A549 (cell line): ENCODE data around the gene MYCN. TPM values are rescaled to one million over a fixed set of nuclear protein-coding genes. Genes with fewer than 3 reads are reported as not detected.

ENCODE experiments used
- ATAC-seq, 2 experiments: fragments of 200-7000 bp in 1 of 2; fragments of >200 bp in 1 of 2; cut with Nextera tagmentation in 1 of 2; cut with Tn5 transposase in 1 of 2; 3 replicates each; pipeline versions ENCODE4 v1.8.0 to v1.9.1; 2018 to 2020; ENCODE audit warnings: mild to moderate bottlenecking in 1 of 2, moderate library complexity in 1 of 2
- CTCF ChIA-PET: fragments of 300-600 bp; sonication (Branson Sonifier 250); formaldehyde crosslinking; extraction: SDS; loops from one replicate; lab custom pipeline; 2021; ENCODE audit warnings: antibody characterized with exemption, inconsistent platforms; lab: Yijun Ruan, JAX
- POLR2A ChIA-PET: fragments of 350-600 bp; formaldehyde crosslinking; extraction: SDS; loops from one replicate; lab custom pipeline; 2021; ENCODE audit warnings: antibody characterized with exemption, inconsistent platforms; lab: Yijun Ruan, JAX
- DNase-seq, 2 experiments: peaks; one replicate each; pipeline versions ENCODE4 v3.0.0 to v3.0.0-alpha.2; 2011 to 2016; ENCODE audit warnings: low read depth in 1 of 2, low spot score in 1 of 2
- FAIRE-seq: peaks from 2 replicates; lab custom pipeline; 2011; peaks lifted over from hg19 to GRCh38; lab: Jason Lieb, UNC
- H3K27ac ChIP-seq, 2 experiments: fragments of >200 bp; sonication (Bioruptor Twin); formaldehyde crosslinking; 3 replicates each; pipeline ENCODE4 v1.5.1; 2016 to 2017
- H3K4me1 ChIP-seq: fragments of >200 bp; sonication (Bioruptor Twin); formaldehyde crosslinking; 3 replicates; pipeline ENCODE4 v1.6.1; 2016
- H3K4me2 ChIP-seq: fragments of >200 bp; sonication (Bioruptor Twin); formaldehyde crosslinking; 3 replicates; pipeline ENCODE4 v1.6.1; 2016
- H3K4me3 ChIP-seq: fragments of >200 bp; sonication (Bioruptor Twin); formaldehyde crosslinking; 3 replicates; pipeline ENCODE4 v1.5.1; 2016
- H3K9me3 ChIP-seq: fragments of >200 bp; sonication (Bioruptor Twin); formaldehyde crosslinking; 3 replicates; pipeline ENCODE4 v1.6.1; 2016
- ATOH8 ChIP-seq: fragments of 250-450 bp; sonication (Bioruptor Pico); IDR thresholded peaks from 2 replicates; pipeline ENCODE4 v1.5.0; 2020; ENCODE audit warnings: low read depth, mild to moderate bottlenecking, moderate library complexity
- BHLHE40 ChIP-seq: IDR thresholded peaks from 2 replicates; pipeline ENCODE4 v1.6.1; 2012; ENCODE audit warnings: low read depth, low read length, inconsistent platforms
- CBX2 ChIP-seq: fragments of 200-600 bp; sonication (generic); IDR thresholded peaks from 2 replicates; pipeline ENCODE4 v1.6.1; 2016; ENCODE audit warnings: low read depth, mild to moderate bottlenecking, borderline replicate concordance
- CEBPB ChIP-seq, 2 experiments: fragments of >200 bp in 1 of 2; sonication (Bioruptor Twin) in 1 of 2; formaldehyde crosslinking in 1 of 2; IDR thresholded peaks; 2 replicates each; pipeline ENCODE4 v1.6.1; 2012 to 2016
- CHD2 ChIP-seq: fragments of 150-350 bp; IDR thresholded peaks from 2 replicates; pipeline ENCODE4 v1.6.1; 2014; ENCODE audit warnings: low read length; ENCODE audit not compliant: partially characterized antibody
- EHMT2 ChIP-seq: fragments of 200-600 bp; sonication (generic); IDR thresholded peaks from 2 replicates; pipeline ENCODE4 v1.6.1; 2016; ENCODE audit warnings: antibody characterized with exemption, low read depth, mild to moderate bottlenecking, moderate library complexity
- EP300 ChIP-seq, 2 experiments: fragments of >200 bp; sonication (Bioruptor Twin); formaldehyde crosslinking; IDR thresholded peaks; 2 replicates in 1 of 2; 3 replicates in 1 of 2; pipeline ENCODE4 v1.6.1; 2016 to 2017
- FOXS1 ChIP-seq: fragments of 250-450 bp; sonication (Bioruptor Pico); IDR thresholded peaks from 2 replicates; pipeline ENCODE4 v1.5.0; 2020; ENCODE audit warnings: mild to moderate bottlenecking, moderate library complexity
- HEYL ChIP-seq: fragments of 250-450 bp; sonication (Bioruptor Pico); IDR thresholded peaks from 2 replicates; pipeline ENCODE4 v1.8.0; 2021; ENCODE audit warnings: mild to moderate bottlenecking, moderate library complexity
- HOXA7 ChIP-seq: fragments of 250-450 bp; sonication (Bioruptor Pico); IDR thresholded peaks from 2 replicates; pipeline ENCODE4 v1.5.0; 2020; ENCODE audit warnings: mild to moderate bottlenecking, moderate library complexity
- HOXB5 ChIP-seq: fragments of 250-450 bp; sonication (Bioruptor Pico); IDR thresholded peaks from 2 replicates; pipeline ENCODE4 v1.5.0; 2020; ENCODE audit warnings: mild to moderate bottlenecking, moderate library complexity
- JUN ChIP-seq, 2 experiments: fragments of >200 bp; sonication (Bioruptor Twin); formaldehyde crosslinking; IDR thresholded peaks; 2 replicates in 1 of 2; 3 replicates in 1 of 2; pipeline ENCODE4 v1.6.1; 2016 to 2017
- JUNB ChIP-seq: fragments of >200 bp; sonication (Bioruptor Twin); formaldehyde crosslinking; IDR thresholded peaks from 2 replicates; pipeline ENCODE4 v1.6.1; 2016
- KDM1A ChIP-seq: fragments of 200-600 bp; sonication (generic); IDR thresholded peaks from 2 replicates; pipeline ENCODE4 v1.6.1; 2016; ENCODE audit warnings: low read depth, mild to moderate bottlenecking
- KDM5A ChIP-seq: fragments of 200-600 bp; sonication (generic); IDR thresholded peaks from 2 replicates; pipeline ENCODE4 v1.6.1; 2016; ENCODE audit warnings: antibody characterized with exemption, mild to moderate bottlenecking
- MAFK ChIP-seq: fragments of 450-650 bp; IDR thresholded peaks from 2 replicates; pipeline ENCODE4 v1.6.1; 2014; ENCODE audit not compliant: partially characterized antibody
- MAX ChIP-seq: IDR thresholded peaks from 2 replicates; pipeline ENCODE4 v1.6.1; 2012
- MAZ ChIP-seq: fragments of 150-350 bp; IDR thresholded peaks from 2 replicates; pipeline ENCODE4 v1.6.1; 2014; ENCODE audit warnings: antibody characterized with exemption, low read depth, low read length, borderline replicate concordance
- PHF8 ChIP-seq: fragments of 200-600 bp; sonication (generic); IDR thresholded peaks from 2 replicates; pipeline ENCODE4 v1.6.1; 2016; ENCODE audit warnings: low read depth, mild to moderate bottlenecking, antibody characterized with exemption, moderate library complexity, borderline replicate concordance
- RAD21 ChIP-seq, 2 experiments: fragments of >200 bp in 1 of 2; sonication (Bioruptor Twin) in 1 of 2; formaldehyde crosslinking in 1 of 2; IDR thresholded peaks in 1 of 2; conservative IDR thresholded peaks in 1 of 2; 2 replicates in 1 of 2; 3 replicates in 1 of 2; pipeline ENCODE4 v1.6.1; 2012 to 2018; ENCODE audit warnings: inconsistent platforms in 1 of 2
- RARB ChIP-seq: fragments of 250-450 bp; sonication (Bioruptor Pico); IDR thresholded peaks from 2 replicates; pipeline ENCODE4 v1.8.0; 2021; ENCODE audit warnings: mild to moderate bottlenecking, moderate library complexity
- RCOR1 ChIP-seq: fragments of 150-350 bp; IDR thresholded peaks from 2 replicates; pipeline ENCODE4 v1.6.1; 2014; ENCODE audit warnings: antibody characterized with exemption, low read length, low read depth
- REST ChIP-seq: fragments of 200-600 bp; sonication (generic); IDR thresholded peaks from 2 replicates; pipeline ENCODE4 v1.6.1; 2016; ENCODE audit warnings: antibody characterized with exemption, mild to moderate bottlenecking, moderate library complexity
- RFX5 ChIP-seq: fragments of 450-650 bp; IDR thresholded peaks from 2 replicates; pipeline ENCODE4 v1.7.1; 2014; ENCODE audit warnings: antibody characterized with exemption, mild to moderate bottlenecking, moderate library complexity
- USF2 ChIP-seq: fragments of 450-650 bp; IDR thresholded peaks from 2 replicates; pipeline ENCODE4 v1.6.1; 2014; ENCODE audit warnings: antibody characterized with exemption
- ZFP36 ChIP-seq: fragments of 450-650 bp; IDR thresholded peaks from 2 replicates; pipeline ENCODE4 v1.6.1; 2014; ENCODE audit warnings: borderline replicate concordance; ENCODE audit not compliant: partially characterized antibody
- ZNF302 ChIP-seq: fragments of 250-450 bp; sonication (Bioruptor Pico); IDR thresholded peaks from 2 replicates; pipeline ENCODE4 v1.9.0; 2021; ENCODE audit warnings: inconsistent platforms, mild to moderate bottlenecking, moderate library complexity
- WGBS: methylation state at CpG from one replicate; pipeline ENCODE4 v1.1.6; 2017; ENCODE audit errors: missing lambda C conversion rate; 5-methylcytosine and 5-hydroxymethylcytosine counted together
- polyA plus RNA-seq, 4 experiments: library from polyadenylated mRNA; depleted of rRNA in 3 of 4; stranded (reverse); fragments of >200 nt; fragmentation: RNase III in 1 of 4; extraction: RNeasy Plus Mini Kit Qiagen cat#74134 plus additional on column Dnase treatment in 1 of 4; gene quantifications; 2 replicates in 3 of 4; 3 replicates in 1 of 4; pipeline ENCODE4 v1.2.3, GENCODE V29; 2011 to 2017

Gene MYCN
- polyA plus RNA-seq, 2 of the 4 experiments (the other 2 are of a cell fraction) = not detected

GRCh38 chr2:15936277-15937104 lies 3.9 kb upstream of the MYCN start:
- Histone ChIP-seq H3K4me3 (no peak overlapping the region), H3K4me2 (no peak overlapping the region), H3K4me1 (peaks cover 16% of the 10 kb centered on the region), H3K27ac (no peak overlapping the region), H3K9me3 (no peaks in the 10 kb centered on the region)
- no peak for TF ChIP-seq JUN (IDR thresholded peaks at IDR 0.05)
- TF ChIP-seq HOXA7 (CRISPR knock-in tag) = no peak
- FAIRE-seq (no peak), ATAC-seq (no peak), DNase-seq (no peak)
- WGBS = 37% methylated on average over 5 of the region's 5 CpGs
- ChIA-PET CTCF (interaction anchor here (0.6 to 1.0 kb wide), 2 partner anchors 299 to 571 kb away, joined by 3 to 4 read pairs; no protein-coding TSS in a partner anchor), POLR2A (no interaction called here)

- ATAC-seq (no peak), FAIRE-seq (no peak)
- POLR2A ChIA-PET = no interaction called here
These were observed 3.1 kb upstream of the MYCN start for GRCh38 chr2:15937105-15937881.

GRCh38 chr2:15937882-15938802 lies 2.2 kb upstream of the MYCN start:
- Histone ChIP-seq H3K4me2 (no peak overlapping the region), H3K9me3 (no peaks in the 10 kb centered on the region), H3K4me1 (peaks cover 24% of the 10 kb centered on the region), H3K27ac (no peak overlapping the region), H3K4me3 (no peak overlapping the region)
- DNase-seq (no peak), ATAC-seq (no peak), FAIRE-seq (no peak)
- WGBS = 46% methylated on average over 7 of the region's 7 CpGs
- ChIA-PET POLR2A (no interaction called here), CTCF (interaction anchor here (1.3 to 2.0 kb wide), 5 partner anchors 13 to 671 kb away, joined by 3 to 14 read pairs (median 10); no protein-coding TSS in a partner anchor)
- TF ChIP-seq CEBPB (IDR thresholded peaks at IDR 0.05) = no peak
- no peak for TF ChIP-seq MAX
- TF ChIP-seq RARB (CRISPR knock-in tag) = no peak
- no peak for TF ChIP-seq CBX2
- TF ChIP-seq EHMT2 = no peak
- TF ChIP-seq RFX5 = no peak
- TF ChIP-seq MAZ = no peak
- TF ChIP-seq EP300 (IDR thresholded peaks at IDR 0.05) = no peak
- TF ChIP-seq REST = no peak
- TF ChIP-seq RAD21 (conservative IDR thresholded peaks at IDR 0.05 in 1 of 2, IDR thresholded peaks at IDR 0.05 in 1 of 2) = no peak
- TF ChIP-seq FOXS1 (CRISPR knock-in tag) = no peak
- no peak for TF ChIP-seq JUNB

More at GRCh38 chr2:15937105-15937881, 3.1 kb upstream of the MYCN start:
- 39% methylated on average over 8 of the region's 8 CpGs for WGBS
- no peak overlapping the region for H3K4me3 ChIP-seq
- TF ChIP-seq HEYL (CRISPR knock-in tag) (no peak), MAZ (no peak), MAFK (no peak), CBX2 (no peak), PHF8 (no peak), KDM1A (no peak), USF2 (no peak), KDM5A (no peak), ZFP36 (no peak), HOXA7 (CRISPR knock-in tag) (no peak), ZNF302 (CRISPR knock-in tag) (no peak), BHLHE40 (no peak), CHD2 (no peak), RCOR1 (no peak), JUNB (no peak), RAD21 (conservative IDR thresholded peaks at IDR 0.05 in 1 of 2, IDR thresholded peaks at IDR 0.05 in 1 of 2) (no peak), JUN (IDR thresholded peaks at IDR 0.05) (no peak), ATOH8 (CRISPR knock-in tag) (no peak), HOXB5 (CRISPR knock-in tag) (no peak)
- CTCF ChIA-PET = no interaction called here
- no peaks in the 10 kb centered on the region for H3K9me3 ChIP-seq
- no peak overlapping the region for H3K4me2 ChIP-seq
- no peak overlapping the region for H3K27ac ChIP-seq
- no peak for DNase-seq
- H3K4me1 ChIP-seq = peaks cover 24% of the 10 kb centered on the region
